Esophagus muscularis mucosa (tissue), 4 donors: ENCODE measurements around the gene MANBA. TPM values are rescaled to one million over a fixed set of nuclear protein-coding genes. Genes with fewer than 3 reads are reported as not detected.
"Not testable (repeated sequence)": the region's sequence is repeated elsewhere in the genome, so short reads cannot be mapped to it uniquely, and the experiment has no call there.

Experiments used
- DNase-seq: peaks from one replicate; pipeline ENCODE4 v3.0.0-alpha.2; 2017; ENCODE audit errors: extremely low spot score
- H3K27ac ChIP-seq, 4 donors: fragments of 200-600 bp; sonication (generic); replicated peaks in 1 of 4; 1 replicate in 3 of 4; 2 replicates in 1 of 4; pipeline ENCODE4 v1.5.1; 2016 to 2019; ENCODE audit warnings: mild to moderate bottlenecking in 1 of 4
- H3K27me3 ChIP-seq, 4 donors: fragments of 200-600 bp; sonication (generic); one replicate each; pipeline versions ENCODE4 v1.5.1 to v1.6.0; 2016 to 2019
- H3K36me3 ChIP-seq, 4 donors: fragments of 200-600 bp; sonication (generic); one replicate each; pipeline ENCODE4 v1.5.1; 2016 to 2019
- H3K4me1 ChIP-seq, 4 donors: fragments of 200-600 bp; sonication (generic); one replicate each; pipeline ENCODE4 v1.5.1; 2016 to 2019
- H3K4me3 ChIP-seq, 4 donors: fragments of 200-600 bp; sonication (generic); 1 replicate in 2 of 4; 2 replicates in 2 of 4; pipeline ENCODE4 v1.5.1; 2016 to 2019; ENCODE audit warnings: mild to moderate bottlenecking in 4 of 4, moderate library complexity in 1 of 4
- H3K9me3 ChIP-seq, 4 donors: fragments of 200-600 bp; sonication (generic); 1 replicate in 3 of 4; 2 replicates in 1 of 4; pipeline ENCODE4 v1.5.1; 2016 to 2019
- EP300 ChIP-seq: sonication (generic); formaldehyde crosslinking; IDR thresholded peaks from one replicate; pipeline ENCODE4 v1.6.1; 2017; ENCODE audit warnings: antibody characterized with exemption
- POLR2A ChIP-seq: fragments of 450-650 bp; IDR thresholded peaks from one replicate; pipeline ENCODE4 v1.6.1; 2017; ENCODE audit warnings: antibody characterized with exemption, moderate library complexity, mild to moderate bottlenecking, low read depth
- POLR2AphosphoS5 ChIP-seq, 2 donors: sonication (generic); formaldehyde crosslinking; IDR thresholded peaks; one replicate each; pipeline ENCODE4 v1.6.1; 2017; ENCODE audit warnings: antibody characterized with exemption in 2 of 2
- WGBS: methylation state at CpG from one replicate; pipeline ENCODE4 v1.1.5; 2018; 5-methylcytosine and 5-hydroxymethylcytosine counted together
- intact Hi-C: fragments of 100-400 bp; cut with DNase I; formaldehyde crosslinking; loops from one replicate; pipeline ENCODE4 v1.15.1; 2023
- total RNA-seq, 4 donors: library from RNA; depleted of rRNA; stranded (reverse); fragments of >200 nt; gene quantifications; one replicate each; pipeline versions ENCODE4 v1.1.0 to v1.2.1, GENCODE V29; 2016
- TF ChIP-seq, protein P1 (sequence below), 3 experiments: fragments of 200-600 bp in 2 of 3; fragments of 450-650 bp in 1 of 3; sonication (generic) in 2 of 3; IDR thresholded peaks; one replicate each; pipeline ENCODE4 v1.5.1; 2017 to 2019; ENCODE audit warnings: antibody characterized with exemption in 3 of 3, mild to moderate bottlenecking in 2 of 3, moderate library complexity in 1 of 3

Gene MANBA
- total RNA-seq, 4 donors from 2014 or later: 22.1 to 24.9 (median 24.5) TPM

- 95% methylated on average over 3 of the region's 3 CpGs for WGBS
- Histone ChIP-seq H3K27ac (no peak overlapping the region), H3K4me1 (no peaks in the 10 kb centered on the region), H3K36me3 (peaks cover 0 to 14% (median 0%) of the 10 kb centered on the region in 4 donors), H3K27me3 (no peaks in the 10 kb centered on the region), H3K4me3 (no peak overlapping the region), H3K9me3 (no peaks in the 10 kb centered on the region)
- DNase-seq: no peak
- TF ChIP-seq, protein P1, sequence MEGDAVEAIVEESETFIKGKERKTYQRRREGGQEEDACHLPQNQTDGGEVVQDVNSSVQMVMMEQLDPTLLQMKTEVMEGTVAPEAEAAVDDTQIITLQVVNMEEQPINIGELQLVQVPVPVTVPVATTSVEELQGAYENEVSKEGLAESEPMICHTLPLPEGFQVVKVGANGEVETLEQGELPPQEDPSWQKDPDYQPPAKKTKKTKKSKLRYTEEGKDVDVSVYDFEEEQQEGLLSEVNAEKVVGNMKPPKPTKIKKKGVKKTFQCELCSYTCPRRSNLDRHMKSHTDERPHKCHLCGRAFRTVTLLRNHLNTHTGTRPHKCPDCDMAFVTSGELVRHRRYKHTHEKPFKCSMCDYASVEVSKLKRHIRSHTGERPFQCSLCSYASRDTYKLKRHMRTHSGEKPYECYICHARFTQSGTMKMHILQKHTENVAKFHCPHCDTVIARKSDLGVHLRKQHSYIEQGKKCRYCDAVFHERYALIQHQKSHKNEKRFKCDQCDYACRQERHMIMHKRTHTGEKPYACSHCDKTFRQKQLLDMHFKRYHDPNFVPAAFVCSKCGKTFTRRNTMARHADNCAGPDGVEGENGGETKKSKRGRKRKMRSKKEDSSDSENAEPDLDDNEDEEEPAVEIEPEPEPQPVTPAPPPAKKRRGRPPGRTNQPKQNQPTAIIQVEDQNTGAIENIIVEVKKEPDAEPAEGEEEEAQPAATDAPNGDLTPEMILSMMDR (IDR thresholded peaks at IDR 0.05): no peak
- no peak for TF ChIP-seq POLR2A
- TF ChIP-seq EP300: no peak
- no peak for TF ChIP-seq POLR2AphosphoS5 (IDR thresholded peaks at IDR 0.05)
- intact Hi-C loops: no loop called here
Observed at GRCh38 chr4:102710986-102711385, 49.8 kb downstream of the MANBA start.

- H3K27me3 ChIP-seq, H3K9me3 ChIP-seq, H3K4me3 ChIP-seq, DNase-seq, intact Hi-C loops, H3K4me1 ChIP-seq, H3K27ac ChIP-seq: not testable (repeated sequence)
- 97% methylated on average over 1 of the region's 1 CpG for WGBS
- peaks cover 0 to 12% (median 0%) of the 10 kb centered on the region in 4 donors for H3K36me3 ChIP-seq
Observed at GRCh38 chr4:102709060-102709459, 51.7 kb downstream of the MANBA start.

DNA sequence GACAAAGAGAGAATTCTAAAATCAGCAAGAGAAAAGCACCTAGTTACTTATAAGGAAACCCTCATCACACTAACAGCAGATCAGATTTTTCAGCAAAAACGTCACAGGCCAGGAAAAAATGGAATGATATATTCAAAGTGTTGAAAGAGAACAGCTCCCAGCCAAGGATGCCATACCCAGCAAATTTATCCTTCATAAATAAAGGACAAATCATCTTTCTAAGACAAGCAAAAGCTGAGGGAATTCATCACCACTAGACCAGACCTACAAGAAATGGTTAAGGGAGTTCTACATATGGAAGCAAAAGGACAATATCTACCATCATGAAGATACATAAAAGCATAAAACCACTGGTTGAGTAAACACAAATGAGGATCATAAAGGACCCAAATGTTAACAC, 53.6 kb downstream of the MANBA start:
- intact Hi-C loops: no loop called here
- DNase-seq: no peak
- no peak overlapping the region for H3K27ac ChIP-seq
- no peaks in the 10 kb centered on the region for H3K9me3 ChIP-seq
- H3K4me1 ChIP-seq: no peaks in the 10 kb centered on the region
- H3K4me3 ChIP-seq: no peak overlapping the region
- TF ChIP-seq POLR2A: no peak
- TF ChIP-seq, protein P1 (IDR thresholded peaks at IDR 0.05): no peak
- TF ChIP-seq POLR2AphosphoS5 (IDR thresholded peaks at IDR 0.05): no peak
- no peak for TF ChIP-seq EP300
- WGBS: 80% methylated on average over 1 of the region's 1 CpG
- H3K36me3 ChIP-seq: peaks cover 0 to 5% (median 2%) of the 10 kb centered on the region in 4 donors
- no peaks in the 10 kb centered on the region for H3K27me3 ChIP-seq

DNA sequence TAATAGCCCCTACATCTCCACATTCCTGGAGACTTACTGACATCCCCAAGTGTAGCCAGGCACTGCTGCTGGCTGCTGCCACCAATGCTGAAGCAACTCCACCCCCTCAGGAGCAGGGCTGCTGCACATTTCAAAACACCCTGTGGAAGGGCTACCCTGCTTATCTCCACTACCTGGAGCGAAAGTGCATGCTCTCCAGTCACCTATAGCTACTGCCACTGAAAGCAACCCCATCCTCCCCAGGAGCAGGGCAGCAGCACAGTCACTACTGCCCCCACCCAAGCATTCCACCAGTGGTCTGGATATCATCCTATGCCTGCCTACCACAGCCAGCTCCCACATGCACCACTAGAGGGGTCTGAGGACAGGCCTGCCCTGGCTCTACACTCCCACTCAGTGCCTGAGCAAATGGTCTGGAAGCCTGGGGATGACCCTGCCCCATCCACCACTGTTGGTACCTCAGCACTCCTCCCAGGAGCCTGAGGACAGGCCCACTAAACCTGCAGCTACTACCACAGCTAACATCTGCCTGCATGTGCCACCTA, 55.3 kb downstream of the MANBA start:
- TF ChIP-seq POLR2AphosphoS5 (IDR thresholded peaks at IDR 0.05): no peak
- TF ChIP-seq, protein P1 (IDR thresholded peaks at IDR 0.05): no peak
- intact Hi-C loops: no loop called here
- WGBS: 100% methylated on average over 1 of the region's 1 CpG

DNA sequence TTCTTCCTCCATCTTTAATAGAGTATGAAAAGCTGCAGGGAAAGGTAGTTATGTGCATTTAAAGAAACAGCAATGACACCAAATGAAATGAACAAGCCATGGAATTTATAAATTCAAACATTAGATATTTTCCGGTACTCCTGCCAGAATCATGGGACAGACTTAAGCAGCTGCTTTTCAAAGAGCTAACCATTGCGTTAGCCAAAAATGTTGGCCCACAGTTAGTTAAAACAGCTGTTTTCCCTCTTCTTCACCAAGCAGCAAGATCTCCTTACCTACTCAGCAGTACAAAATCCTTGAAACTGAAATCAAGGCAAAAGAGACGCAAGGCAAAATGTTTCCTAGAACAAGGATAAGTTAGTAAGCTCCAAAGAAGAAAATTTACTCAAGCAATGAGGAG, 64.0 kb downstream of the MANBA start:
- Histone ChIP-seq H3K27me3 (no peaks in the 10 kb centered on the region), H3K4me3 (no peak overlapping the region), H3K27ac (peak overlapping the region in 3 of 4 donors; percentile 13 to 25 (median 21)), H3K36me3 (peaks cover 0 to 12% (median 6%) of the 10 kb centered on the region in 4 donors), H3K4me1 (peaks cover 0 to 9% (median 4%) of the 10 kb centered on the region in 4 donors), H3K9me3 (no peaks in the 10 kb centered on the region)
- TF ChIP-seq, protein P1 (IDR thresholded peaks at IDR 0.05): no peak
- peak; percentile 17 to 49 for TF ChIP-seq POLR2AphosphoS5 (IDR thresholded peaks at IDR 0.05)
- DNase-seq: no peak
- intact Hi-C loops: no loop called here
- 34% methylated on average over 3 of the region's 3 CpGs for WGBS

More for the DNA sequence above, 55.3 kb downstream of the MANBA start:
- Histone ChIP-seq H3K27me3 (no peaks in the 10 kb centered on the region), H3K9me3 (no peaks in the 10 kb centered on the region), H3K4me3 (no peak overlapping the region), H3K4me1 (no peaks in the 10 kb centered on the region), H3K36me3 (peaks cover 0 to 5% (median 2%) of the 10 kb centered on the region in 4 donors), H3K27ac (no peak overlapping the region)
- DNase-seq: no peak
